Liver (tissue), 9 donors: ENCODE data around the gene OR12D3. TPM values are rescaled to one million over a fixed set of nuclear protein-coding genes. Genes with fewer than 3 reads are reported as not detected.

Experiments used
- DNase-seq: peaks from one replicate; pipeline ENCODE4 v3.0.0-alpha.2; 2017; ENCODE audit warnings: low spot score
- H3K27ac ChIP-seq, 2 donors: one replicate each; pipeline ENCODE4 v1.7.0; 2013; ENCODE audit warnings: inconsistent platforms in 2 of 2, low read length in 2 of 2, control low read depth in 1 of 2, low read depth in 1 of 2, mild to moderate bottlenecking in 1 of 2
- H3K27me3 ChIP-seq, 4 donors: one replicate each; pipeline versions ENCODE4 v1.6.1 to v1.7.0; 2013; ENCODE audit warnings: low read length in 3 of 4, inconsistent platforms in 1 of 4, mild to moderate bottlenecking in 1 of 4, moderate library complexity in 1 of 4; ENCODE audit not compliant: control insufficient read depth in 4 of 4, insufficient read depth in 4 of 4
- H3K36me3 ChIP-seq, 4 donors: one replicate each; pipeline versions ENCODE4 v1.6.1 to v1.7.0; 2013; ENCODE audit warnings: low read length in 3 of 4, mild to moderate bottlenecking in 3 of 4, low read depth in 1 of 4, moderate library complexity in 1 of 4; ENCODE audit not compliant: control insufficient read depth in 4 of 4, insufficient read depth in 3 of 4
- H3K4me1 ChIP-seq, 4 donors: one replicate each; pipeline versions ENCODE4 v1.6.1 to v1.7.0; 2013; ENCODE audit warnings: low read length in 3 of 4, mild to moderate bottlenecking in 3 of 4, moderate library complexity in 1 of 4; ENCODE audit not compliant: control insufficient read depth in 4 of 4, insufficient read depth in 4 of 4
- H3K4me3 ChIP-seq, 3 donors: one replicate each; pipeline versions ENCODE4 v1.6.1 to v1.7.0; 2013; ENCODE audit warnings: low read length in 3 of 3, control low read depth in 1 of 3, low read depth in 1 of 3, mild to moderate bottlenecking in 1 of 3
- H3K9ac ChIP-seq, 2 donors: one replicate each; pipeline ENCODE4 v1.7.0; 2013; ENCODE audit warnings: low read length in 2 of 2, mild to moderate bottlenecking in 2 of 2, moderate library complexity in 2 of 2, control low read depth in 1 of 2, low read depth in 1 of 2
- H3K9me3 ChIP-seq, 4 donors: one replicate each; pipeline versions ENCODE4 v1.6.1 to v1.7.0; 2013; ENCODE audit warnings: low read length in 3 of 4; ENCODE audit not compliant: control insufficient read depth in 4 of 4
- EGR1 ChIP-seq, 2 donors: IDR thresholded peaks; 2 replicates each; pipeline ENCODE4 v1.6.1; 2016 to 2018; ENCODE audit warnings: antibody characterized with exemption in 2 of 2, low read depth in 2 of 2
- FOXA1 ChIP-seq: IDR thresholded peaks from 2 replicates; pipeline ENCODE4 v1.6.1; 2016; ENCODE audit warnings: antibody characterized with exemption
- GABPA ChIP-seq, 2 donors: IDR thresholded peaks in 1 of 2; conservative IDR thresholded peaks in 1 of 2; 2 replicates each; pipeline ENCODE4 v1.6.1; 2016; ENCODE audit warnings: antibody characterized with exemption in 2 of 2, mild to moderate bottlenecking in 1 of 2, moderate library complexity in 1 of 2
- HNF4A ChIP-seq, 2 donors: conservative IDR thresholded peaks; 2 replicates each; pipeline ENCODE4 v1.6.1; 2016; ENCODE audit warnings: antibody characterized with exemption in 2 of 2, mild to moderate bottlenecking in 2 of 2
- HNF4G ChIP-seq: IDR thresholded peaks from 2 replicates; pipeline ENCODE4 v1.6.1; 2016; ENCODE audit warnings: antibody characterized with exemption
- JUND ChIP-seq, 2 donors: IDR thresholded peaks; 2 replicates each; pipeline ENCODE4 v1.6.1; 2016; ENCODE audit warnings: antibody characterized with exemption in 2 of 2
- RAD21 ChIP-seq, 2 donors: IDR thresholded peaks; 2 replicates each; pipeline ENCODE4 v1.6.1; 2016; ENCODE audit warnings: antibody characterized with exemption in 2 of 2, mild to moderate bottlenecking in 2 of 2
- RXRA ChIP-seq, 2 donors: IDR thresholded peaks; 2 replicates each; pipeline ENCODE4 v1.6.1; 2017 to 2018; ENCODE audit warnings: antibody characterized with exemption in 2 of 2, mild to moderate bottlenecking in 1 of 2
- TAF1 ChIP-seq: conservative IDR thresholded peaks from 2 replicates; pipeline ENCODE4 v1.6.1; 2016; ENCODE audit warnings: antibody characterized with exemption, mild to moderate bottlenecking
- ZBTB33 ChIP-seq: IDR thresholded peaks from 2 replicates; pipeline ENCODE4 v1.6.1; 2016; ENCODE audit warnings: antibody characterized with exemption
- whole genome bisulfite sequencing: extraction: QIAGEN DNeasy Blood & Tissue Kit; methylation state at CpG from one replicate; pipeline ENCODE4 v1.1.7; 2013; 5-methylcytosine and 5-hydroxymethylcytosine counted together
- polyA plus RNA-seq, 2 donors: library from polyadenylated mRNA; stranded (reverse) in 1 of 2; unstranded in 1 of 2; fragments of 200-250 nt in 1 of 2; fragments of >200 nt in 1 of 2; fragmentation: Nextera tagmentation in 1 of 2; extraction: Ambion mirVana in 1 of 2; gene quantifications; one replicate each; pipeline versions ENCODE4 v1.2.1 to v1.2.3, GENCODE V29; 2013 to 2015
- total RNA-seq, 2 donors: library from RNA; depleted of rRNA; stranded (reverse); fragments of >200 nt; gene quantifications; one replicate each; pipeline ENCODE4 v1.2.3, GENCODE V29; 2014
- TF ChIP-seq, protein P1 (sequence below): fragments of 150-350 bp; IDR thresholded peaks from 2 replicates; pipeline ENCODE4 v1.5.1; 2017; ENCODE audit warnings: improper control_type of control experiment, low read depth, low read length; ENCODE audit not compliant: missing input control
- TF ChIP-seq, protein P2 (sequence below): IDR thresholded peaks from 2 replicates; pipeline ENCODE4 v1.6.1; 2016; ENCODE audit warnings: antibody characterized with exemption
- donor health status: healthy.
- donor health status: healthy.
- donor health status: healthy.
- donor health status: healthy.
- donor health status: healthy.

OR12D3 gene
- total and polyA plus RNA-seq, 4 donors = not detected

DNA sequence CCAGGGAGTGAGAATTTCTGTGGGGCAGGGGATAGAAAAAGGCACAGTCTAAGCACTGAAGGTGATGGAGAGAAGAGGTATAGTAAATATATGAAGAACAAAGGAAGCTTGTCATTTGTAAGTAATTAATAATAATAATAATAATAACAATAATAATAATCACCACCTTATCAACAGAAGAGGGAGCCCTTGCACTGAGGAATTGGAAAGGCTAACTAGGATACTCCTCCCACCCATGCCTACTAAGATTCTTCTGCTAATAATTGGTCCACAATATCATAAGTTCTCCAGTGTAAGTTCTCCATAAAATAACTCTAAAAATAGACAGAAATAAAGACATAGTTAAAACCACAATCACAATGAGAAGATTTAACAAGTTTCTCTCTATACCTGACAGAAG, 912 bp upstream of the OR12D3 start:
- Histone ChIP-seq H3K4me1 (no peaks in the 10 kb centered on the region), H3K4me3 (no peak overlapping the region), H3K27me3 (no peaks in the 10 kb centered on the region), H3K27ac (no peak overlapping the region), H3K9ac (no peak overlapping the region), H3K9me3 (no peaks in the 10 kb centered on the region), H3K36me3 (no peaks in the 10 kb centered on the region)
- no peak for TF ChIP-seq EGR1 (IDR thresholded peaks at IDR 0.05; ENCODE audit: low read depth in 2 of 2)
- peak; percentile 19 to 38 for TF ChIP-seq RAD21 (IDR thresholded peaks at IDR 0.05)
- no peak for TF ChIP-seq GABPA (IDR thresholded peaks at IDR 0.05 in 1 of 2, conservative IDR thresholded peaks at IDR 0.05 in 1 of 2)
- no peak for TF ChIP-seq TAF1
- DNase-seq = no peak

DNA sequence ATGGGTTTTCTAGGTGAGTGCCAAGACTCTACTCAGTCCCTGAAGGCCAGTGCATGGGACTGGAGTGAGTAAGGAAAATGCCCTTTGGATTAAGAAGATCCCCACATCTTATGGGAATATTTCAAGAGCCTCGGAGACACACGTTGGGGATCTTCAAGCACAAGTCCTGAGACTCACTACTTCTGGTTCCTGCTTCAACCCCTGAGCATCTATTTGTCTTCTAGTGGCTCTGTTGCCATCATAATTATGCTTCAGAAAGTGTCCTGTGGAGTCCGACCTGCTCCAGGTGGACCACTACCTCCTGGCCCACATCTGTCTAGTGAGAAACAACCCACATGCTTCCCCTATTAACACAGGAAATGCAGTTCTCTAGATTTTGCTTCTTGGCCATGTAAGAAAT, 6.3 kb downstream of the OR12D3 start, which contains the start of gene OR5V1:
OR5V1 (minus strand) TSS at position 101 of the 400 bp plus-strand sequence. CDS start 12,670 bp downstream, outside the sequence.
- TF ChIP-seq ZBTB33 = no peak
- TF ChIP-seq RAD21 (IDR thresholded peaks at IDR 0.05) = no peak
- no peak for TF ChIP-seq HNF4G
- TF ChIP-seq RXRA (IDR thresholded peaks at IDR 0.05) = no peak
- TF ChIP-seq JUND (IDR thresholded peaks at IDR 0.05) = no peak
- TF ChIP-seq HNF4A (conservative IDR thresholded peaks at IDR 0.05) = no peak
- TF ChIP-seq, protein P1, sequence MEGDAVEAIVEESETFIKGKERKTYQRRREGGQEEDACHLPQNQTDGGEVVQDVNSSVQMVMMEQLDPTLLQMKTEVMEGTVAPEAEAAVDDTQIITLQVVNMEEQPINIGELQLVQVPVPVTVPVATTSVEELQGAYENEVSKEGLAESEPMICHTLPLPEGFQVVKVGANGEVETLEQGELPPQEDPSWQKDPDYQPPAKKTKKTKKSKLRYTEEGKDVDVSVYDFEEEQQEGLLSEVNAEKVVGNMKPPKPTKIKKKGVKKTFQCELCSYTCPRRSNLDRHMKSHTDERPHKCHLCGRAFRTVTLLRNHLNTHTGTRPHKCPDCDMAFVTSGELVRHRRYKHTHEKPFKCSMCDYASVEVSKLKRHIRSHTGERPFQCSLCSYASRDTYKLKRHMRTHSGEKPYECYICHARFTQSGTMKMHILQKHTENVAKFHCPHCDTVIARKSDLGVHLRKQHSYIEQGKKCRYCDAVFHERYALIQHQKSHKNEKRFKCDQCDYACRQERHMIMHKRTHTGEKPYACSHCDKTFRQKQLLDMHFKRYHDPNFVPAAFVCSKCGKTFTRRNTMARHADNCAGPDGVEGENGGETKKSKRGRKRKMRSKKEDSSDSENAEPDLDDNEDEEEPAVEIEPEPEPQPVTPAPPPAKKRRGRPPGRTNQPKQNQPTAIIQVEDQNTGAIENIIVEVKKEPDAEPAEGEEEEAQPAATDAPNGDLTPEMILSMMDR = no peak
- TF ChIP-seq FOXA1 = no peak
- WGBS = 79% methylated on average over 3 of the region's 3 CpGs
- Histone ChIP-seq H3K27me3 (peaks cover 0 to 2% (median 0%) of the 10 kb centered on the region in 4 donors), H3K9ac (no peak within 1 kb of the TSS), H3K4me1 (no peaks in the 10 kb centered on the region), H3K4me3 (no peak within 1 kb of the TSS), H3K9me3 (no peaks in the 10 kb centered on the region), H3K36me3 (no peaks in the 10 kb centered on the region), H3K27ac (no peak within 1 kb of the TSS)
- DNase-seq = no peak

DNA sequence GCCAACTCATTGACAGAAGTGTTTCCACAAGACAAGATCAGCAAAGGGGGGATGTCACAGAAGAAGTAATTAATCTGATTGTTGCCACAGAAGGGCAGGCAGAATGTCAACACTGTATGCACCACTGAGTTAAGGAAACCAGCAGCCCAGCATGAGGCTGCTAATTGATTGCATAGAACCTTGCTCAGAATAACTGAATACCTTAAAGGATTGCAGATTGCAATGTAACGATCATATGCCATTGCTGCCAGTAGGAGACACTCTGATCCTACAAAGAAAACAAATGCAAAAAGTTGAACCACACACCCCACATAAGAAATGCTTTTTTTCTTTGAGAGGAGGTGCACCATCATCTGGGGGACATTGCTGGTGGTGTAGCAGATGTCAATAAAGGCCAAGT, 19.5 kb downstream of the OR12D3 start:
- WGBS = 47% methylated on average over 1 of the region's 1 CpG
- no peak overlapping the region for H3K9ac ChIP-seq
- no peak overlapping the region for H3K4me3 ChIP-seq
- no peak overlapping the region for H3K27ac ChIP-seq
- peaks cover 0 to 2% (median 0%) of the 10 kb centered on the region in 4 donors for H3K27me3 ChIP-seq
- peak in 1 of 2 donors; percentile 15 for TF ChIP-seq RAD21 (IDR thresholded peaks at IDR 0.05)
- TF ChIP-seq, protein P2, sequence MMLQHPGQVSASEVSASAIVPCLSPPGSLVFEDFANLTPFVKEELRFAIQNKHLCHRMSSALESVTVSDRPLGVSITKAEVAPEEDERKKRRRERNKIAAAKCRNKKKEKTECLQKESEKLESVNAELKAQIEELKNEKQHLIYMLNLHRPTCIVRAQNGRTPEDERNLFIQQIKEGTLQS = no peak
- H3K4me1 ChIP-seq = no peaks in the 10 kb centered on the region
- H3K36me3 ChIP-seq = no peaks in the 10 kb centered on the region
- no peak for DNase-seq
- no peaks in the 10 kb centered on the region for H3K9me3 ChIP-seq
